Smooth muscle cell (in vitro differentiated cells): ENCODE data around the gene POLRMT. TPM values are rescaled to one million over a fixed set of nuclear protein-coding genes. Genes with fewer than 3 reads are reported as not detected.
"Not testable (repeated sequence)": the region's sequence is repeated elsewhere in the genome, so short reads cannot be mapped to it uniquely, and the experiment has no call there.

Source experiments
- DNase-seq: peaks from one replicate; lab custom pipeline; 2025; ENCODE audit not compliant: unreplicated experiment; lab: John Stamatoyannopoulos, UW
- H2AFZ ChIP-seq: fragments of 200-600 bp; sonication (generic); 2 replicates; pipeline ENCODE4 v1.6.0; 2016; ENCODE audit warnings: antibody characterized with exemption, low read depth, mild to moderate bottlenecking
- H3F3A ChIP-seq: fragments of 200-600 bp; sonication (generic); 2 replicates; pipeline ENCODE4 v1.6.0; 2017; ENCODE audit warnings: antibody characterized with exemption, low read depth
- H3K27ac ChIP-seq: fragments of 200-600 bp; sonication (generic); 2 replicates; pipeline ENCODE4 v1.5.1; 2016; ENCODE audit warnings: low read depth, mild to moderate bottlenecking
- H3K27me3 ChIP-seq: fragments of 200-600 bp; sonication (generic); 2 replicates; pipeline ENCODE4 v1.6.1; 2016; ENCODE audit warnings: low read depth, mild to moderate bottlenecking
- H3K36me3 ChIP-seq: fragments of 200-600 bp; sonication (generic); 2 replicates; pipeline ENCODE4 v1.5.1; 2016; ENCODE audit warnings: low read depth
- H3K4me1 ChIP-seq: fragments of 200-600 bp; sonication (generic); 2 replicates; pipeline ENCODE4 v1.5.1; 2016; ENCODE audit warnings: low read depth
- H3K4me2 ChIP-seq: fragments of 200-600 bp; sonication (generic); 2 replicates; pipeline ENCODE4 v1.6.0; 2016; ENCODE audit warnings: mild to moderate bottlenecking
- H3K4me3 ChIP-seq: fragments of 200-600 bp; sonication (generic); 2 replicates; pipeline ENCODE4 v1.5.1; 2016; ENCODE audit warnings: mild to moderate bottlenecking
- H3K79me2 ChIP-seq: fragments of 200-600 bp; sonication (generic); 2 replicates; pipeline ENCODE4 v1.6.0; 2016; ENCODE audit warnings: low read depth, mild to moderate bottlenecking
- H3K9ac ChIP-seq: fragments of 200-600 bp; sonication (generic); 2 replicates; pipeline ENCODE4 v1.6.0; 2016; ENCODE audit warnings: low read depth
- H3K9me3 ChIP-seq: fragments of 200-600 bp; sonication (generic); replicated peaks from 2 replicates; pipeline ENCODE4 v1.5.1; 2016; ENCODE audit warnings: low read depth
- H4K20me1 ChIP-seq: fragments of 200-600 bp; sonication (generic); 2 replicates; pipeline ENCODE4 v1.6.0; 2016; ENCODE audit warnings: low read depth
- WGBS: methylation state at CpG from one replicate; pipeline ENCODE4 v1.1.7; 2016; ENCODE audit warnings: low lambda C conversion rate; 5-methylcytosine and 5-hydroxymethylcytosine counted together
- polyA plus RNA-seq: library from polyadenylated mRNA; unstranded; fragments of >200 nt; fragmentation: Nextera tagmentation; extraction: Ambion mirVana; gene quantifications from 2 replicates; pipeline ENCODE4 v1.2.1, GENCODE V29; 2016
- total RNA-seq: library from RNA; depleted of rRNA; stranded (reverse); fragments of >200 nt; gene quantifications from 2 replicates; pipeline ENCODE4 v1.2.3, GENCODE V29; 2014
- TF ChIP-seq, protein P1 (sequence below): fragments of 200-600 bp; sonication (generic); IDR thresholded peaks from 2 replicates; pipeline ENCODE4 v1.5.1; 2017; ENCODE audit warnings: borderline replicate concordance, mild to moderate bottlenecking, antibody characterized with exemption; ENCODE audit not compliant: insufficient read depth, poor library complexity, severe bottlenecking

The POLRMT gene
- total and polyA plus RNA-seq, 2 experiments from 2014 or later = 23.8 to 74.2 TPM

DNA sequence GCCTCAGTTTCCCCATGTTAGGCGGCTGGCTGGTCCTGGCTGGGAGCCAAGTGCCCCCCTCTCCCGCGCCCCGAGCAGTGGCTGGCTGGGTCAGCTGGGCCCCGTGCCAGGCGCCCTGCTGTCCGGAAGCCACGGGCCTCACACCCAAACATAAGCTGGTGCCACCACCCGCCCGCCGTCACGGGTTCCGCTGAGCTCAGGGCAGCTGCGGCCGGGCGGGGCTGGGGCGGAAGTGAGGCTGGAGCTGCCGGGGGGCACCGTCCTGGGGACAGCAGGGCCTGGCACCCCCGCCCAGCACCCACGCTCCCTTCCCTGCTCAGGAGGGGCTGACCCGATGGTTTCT lies 24.4 kb downstream of the POLRMT start:
- H3F3A ChIP-seq = no peaks in the 10 kb centered on the region
- no peak overlapping the region for H3K4me3 ChIP-seq
- no peak overlapping the region for H2AFZ ChIP-seq
- H3K9ac ChIP-seq = no peak overlapping the region
- TF ChIP-seq, protein P1, sequence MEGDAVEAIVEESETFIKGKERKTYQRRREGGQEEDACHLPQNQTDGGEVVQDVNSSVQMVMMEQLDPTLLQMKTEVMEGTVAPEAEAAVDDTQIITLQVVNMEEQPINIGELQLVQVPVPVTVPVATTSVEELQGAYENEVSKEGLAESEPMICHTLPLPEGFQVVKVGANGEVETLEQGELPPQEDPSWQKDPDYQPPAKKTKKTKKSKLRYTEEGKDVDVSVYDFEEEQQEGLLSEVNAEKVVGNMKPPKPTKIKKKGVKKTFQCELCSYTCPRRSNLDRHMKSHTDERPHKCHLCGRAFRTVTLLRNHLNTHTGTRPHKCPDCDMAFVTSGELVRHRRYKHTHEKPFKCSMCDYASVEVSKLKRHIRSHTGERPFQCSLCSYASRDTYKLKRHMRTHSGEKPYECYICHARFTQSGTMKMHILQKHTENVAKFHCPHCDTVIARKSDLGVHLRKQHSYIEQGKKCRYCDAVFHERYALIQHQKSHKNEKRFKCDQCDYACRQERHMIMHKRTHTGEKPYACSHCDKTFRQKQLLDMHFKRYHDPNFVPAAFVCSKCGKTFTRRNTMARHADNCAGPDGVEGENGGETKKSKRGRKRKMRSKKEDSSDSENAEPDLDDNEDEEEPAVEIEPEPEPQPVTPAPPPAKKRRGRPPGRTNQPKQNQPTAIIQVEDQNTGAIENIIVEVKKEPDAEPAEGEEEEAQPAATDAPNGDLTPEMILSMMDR = no peak
- no peak for DNase-seq
- no peaks in the 10 kb centered on the region for H3K79me2 ChIP-seq
- H3K4me2 ChIP-seq = no peak overlapping the region
- 99% methylated on average over 15 of the region's 22 CpGs for WGBS
- no peaks in the 10 kb centered on the region for H3K9me3 ChIP-seq
- H4K20me1 ChIP-seq = peaks cover 9% of the 10 kb centered on the region
- no peak overlapping the region for H3K27ac ChIP-seq
- H3K27me3 ChIP-seq = no peaks in the 10 kb centered on the region
- no peaks in the 10 kb centered on the region for H3K4me1 ChIP-seq
- no peaks in the 10 kb centered on the region for H3K36me3 ChIP-seq

DNA sequence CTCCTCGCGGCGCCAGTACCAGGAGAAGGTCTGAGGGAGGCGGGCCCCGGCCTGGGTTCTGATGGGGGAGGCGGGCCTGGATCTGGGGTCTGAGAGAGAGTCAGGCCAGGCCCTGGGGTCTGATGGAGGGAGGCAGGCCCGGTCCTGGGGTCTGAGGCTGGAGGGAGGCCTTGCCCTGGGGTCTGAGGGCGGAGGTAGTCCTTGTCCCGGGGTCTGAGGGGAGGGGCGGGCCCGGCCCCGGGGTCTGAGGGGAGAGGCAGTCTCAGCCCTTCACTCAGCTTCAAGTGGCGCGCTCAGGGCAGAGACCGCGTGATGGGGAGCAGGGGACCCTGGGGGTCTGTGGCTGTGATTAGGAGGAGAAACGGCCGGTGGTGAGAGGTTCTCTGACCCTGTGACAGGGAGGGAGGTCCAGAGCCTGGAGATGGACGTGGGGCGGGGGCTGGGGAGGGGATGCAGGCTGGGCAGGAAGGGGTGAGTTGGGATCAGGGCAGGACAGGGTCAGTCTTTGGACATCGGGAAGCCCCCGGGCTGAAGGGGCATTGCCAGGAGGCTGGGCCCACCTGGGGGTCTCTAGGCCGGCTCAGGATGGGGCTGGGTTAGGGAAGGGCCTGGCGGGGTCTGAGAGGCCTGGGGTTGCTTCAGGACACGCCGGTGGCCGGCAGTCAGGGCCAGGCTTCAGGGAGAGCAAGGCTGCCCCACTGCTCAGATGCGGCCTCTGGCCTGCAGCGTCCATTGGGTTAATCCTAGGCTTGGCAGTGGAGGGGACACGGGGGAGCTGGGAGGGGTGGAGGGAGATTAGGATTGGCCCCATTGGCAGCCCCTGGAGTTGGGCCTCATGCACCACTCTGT lies 25.0 kb downstream of the POLRMT start:
- no peaks in the 10 kb centered on the region for H3K36me3 ChIP-seq
- TF ChIP-seq, protein P1 = no peak
- H3K27ac ChIP-seq = no peak overlapping the region
- no peak overlapping the region for H3K9ac ChIP-seq
- no peak for DNase-seq
- H3K9me3 ChIP-seq = no peaks in the 10 kb centered on the region
- no peaks in the 10 kb centered on the region for H3K79me2 ChIP-seq
- H3K4me1 ChIP-seq = no peaks in the 10 kb centered on the region
- H4K20me1 ChIP-seq = peaks cover 9% of the 10 kb centered on the region
- no peak overlapping the region for H3K4me3 ChIP-seq
- H3K4me2 ChIP-seq = no peak overlapping the region
- 95% methylated on average over 24 of the region's 30 CpGs for WGBS
- H2AFZ ChIP-seq = no peak overlapping the region
- H3F3A ChIP-seq = no peaks in the 10 kb centered on the region
- no peaks in the 10 kb centered on the region for H3K27me3 ChIP-seq

DNA sequence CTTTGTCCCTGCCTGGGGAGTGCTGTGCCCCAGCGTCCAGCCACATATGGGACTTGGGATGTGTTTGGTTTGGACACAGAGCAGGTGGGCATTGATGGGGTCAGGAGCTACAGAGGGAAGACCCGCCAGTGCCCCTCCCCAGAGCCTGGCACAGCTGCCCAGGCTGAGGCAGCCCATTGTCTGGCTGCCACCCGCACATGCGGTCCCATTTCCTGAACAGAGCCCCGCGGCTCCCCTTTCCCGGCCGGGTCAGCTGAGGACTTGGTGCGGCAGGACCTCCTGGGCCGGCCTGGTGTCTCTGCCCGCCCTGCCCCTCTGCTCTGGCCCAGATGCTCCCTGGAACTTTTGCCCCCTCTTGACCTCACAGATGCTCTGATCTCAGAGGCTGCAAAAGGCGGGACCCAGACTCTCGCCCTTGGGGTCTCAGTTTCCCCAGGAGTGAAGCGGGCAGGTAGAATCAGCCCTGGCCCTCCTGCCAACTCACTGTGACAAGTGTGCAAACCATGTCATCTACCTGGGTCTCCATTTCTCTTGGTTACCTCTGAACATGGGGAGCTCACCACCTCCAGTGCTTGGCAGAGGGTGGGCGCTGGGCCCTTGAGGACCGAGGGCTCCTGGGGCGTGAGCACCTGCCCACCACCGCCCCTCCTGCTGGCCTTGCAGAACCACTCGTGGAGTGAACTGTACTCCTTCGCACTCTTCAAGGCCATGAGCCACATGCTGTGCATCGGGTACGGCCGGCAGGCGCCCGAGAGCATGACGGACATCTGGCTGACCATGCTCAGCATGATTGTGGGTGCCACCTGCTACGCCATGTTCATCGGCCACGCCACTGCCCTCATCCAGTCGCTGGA lies 25.8 kb downstream of the POLRMT start:
- Histone ChIP-seq H3K9me3 (no peaks in the 10 kb centered on the region), H3K9ac (no peak overlapping the region), H3K27ac (no peak overlapping the region), H3K36me3 (no peaks in the 10 kb centered on the region), H3K4me1 (no peaks in the 10 kb centered on the region), H3K4me2 (no peak overlapping the region), H3K27me3 (no peaks in the 10 kb centered on the region), H3F3A (no peaks in the 10 kb centered on the region), H3K79me2 (no peaks in the 10 kb centered on the region), H4K20me1 (peaks cover 9% of the 10 kb centered on the region), H2AFZ (no peak overlapping the region), H3K4me3 (no peak overlapping the region)
- no peak for DNase-seq
- TF ChIP-seq, protein P1 = no peak
- WGBS = 94% methylated on average over 29 of the region's 30 CpGs

DNA sequence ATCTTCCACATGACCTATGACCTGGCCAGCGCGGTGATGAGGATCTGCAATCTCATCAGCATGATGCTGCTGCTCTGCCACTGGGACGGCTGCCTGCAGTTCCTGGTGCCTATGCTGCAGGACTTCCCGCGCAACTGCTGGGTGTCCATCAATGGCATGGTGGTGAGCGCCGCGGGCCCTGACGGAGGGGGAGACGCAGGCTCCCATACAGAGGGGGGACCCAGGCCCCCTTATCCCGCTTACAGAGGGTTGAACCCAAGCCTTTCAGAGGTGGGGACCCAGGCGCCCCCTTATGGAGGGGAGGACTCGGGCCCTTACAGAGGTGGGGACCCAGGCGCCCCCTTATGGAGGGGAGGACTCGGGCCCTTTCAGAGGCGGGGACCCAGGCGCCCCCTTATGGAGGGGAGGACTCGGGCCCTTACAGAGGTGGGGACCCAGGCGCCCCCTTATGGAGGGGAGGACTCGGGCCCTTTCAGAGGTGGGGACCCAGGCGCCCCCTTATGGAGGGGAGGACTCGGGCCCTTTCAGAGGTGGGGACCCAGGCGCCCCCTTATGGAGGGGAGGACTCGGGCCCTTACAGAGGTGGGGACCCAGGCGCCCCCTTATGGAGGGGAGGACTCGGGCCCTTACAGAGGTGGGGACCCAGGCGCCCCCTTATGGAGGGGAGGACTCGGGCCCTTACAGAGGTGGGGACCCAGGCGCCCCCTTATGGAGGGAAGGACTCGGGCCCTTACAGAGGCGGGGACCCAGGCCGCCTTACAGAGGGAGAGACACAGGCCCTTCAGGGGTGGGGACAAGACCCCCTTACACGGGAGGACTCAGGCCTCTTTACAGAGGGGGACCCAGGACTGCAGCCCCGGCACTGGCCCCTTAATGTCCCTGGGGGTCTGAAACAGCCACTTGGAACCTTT lies 28.0 kb downstream of the POLRMT start:
- not testable (repeated sequence) for H3K79me2 ChIP-seq, H3K27ac ChIP-seq, DNase-seq, H3F3A ChIP-seq, H3K27me3 ChIP-seq, H2AFZ ChIP-seq, H3K9ac ChIP-seq, H3K4me1 ChIP-seq, H3K36me3 ChIP-seq, H4K20me1 ChIP-seq, H3K9me3 ChIP-seq, H3K4me3 ChIP-seq, H3K4me2 ChIP-seq
- WGBS = 95% methylated on average over 20 of the region's 34 CpGs
